PC-9 (cell line): ENCODE data around the gene KATNB1. TPM values are rescaled to one million over a fixed set of nuclear protein-coding genes. Genes with fewer than 3 reads are reported as not detected.

Experiments
- BruUV-seq: library from RNA; stranded (reverse); fragments of 400-500 nt; replicated peaks from 2 replicates; lab custom pipeline; 2021; lab: Mats Ljungman, UMichigan
- CTCF ChIA-PET: fragments of 300-600 bp; sonication (Branson Sonifier 250); formaldehyde crosslinking; loops from one replicate; lab custom pipeline; 2022; ENCODE audit warnings: antibody characterized with exemption; lab: Charles Lee
- POLR2A ChIA-PET: fragments of 300-600 bp; sonication (Branson Sonifier 250); formaldehyde crosslinking; loops from one replicate; lab custom pipeline; 2022; ENCODE audit warnings: antibody characterized with exemption; ENCODE audit not compliant: unreplicated experiment; lab: Charles Lee
- DNase-seq, 2 experiments: peaks; one replicate each; pipeline versions ENCODE4 v3.0.0 to v3.0.0-alpha.2; 2015 to 2022; ENCODE audit warnings: mixed read lengths in 1 of 2
- H2AFZ ChIP-seq: fragments of 200-600 bp; sonication (generic); 2 replicates; pipeline ENCODE4 v1.8.1; 2017; ENCODE audit warnings: antibody characterized with exemption
- H3F3A ChIP-seq: fragments of 200-600 bp; sonication (generic); 2 replicates; pipeline ENCODE4 v1.8.1; 2017; ENCODE audit warnings: antibody characterized with exemption, mild to moderate bottlenecking, low read depth; ENCODE audit not compliant: insufficient read depth
- H3K27ac ChIP-seq: fragments of 200-600 bp; sonication (generic); 2 replicates; pipeline ENCODE4 v1.6.1; 2016; ENCODE audit warnings: mixed run types
- H3K27me3 ChIP-seq: fragments of 200-600 bp; sonication (generic); 2 replicates; pipeline ENCODE4 v1.6.1; 2016; ENCODE audit warnings: low read depth, mixed run types; ENCODE audit not compliant: insufficient read depth
- H3K36me3 ChIP-seq: fragments of 200-600 bp; sonication (generic); 2 replicates; pipeline ENCODE4 v1.6.1; 2016; ENCODE audit warnings: low read depth, mixed run types
- H3K4me1 ChIP-seq: fragments of 200-600 bp; sonication (generic); replicated peaks from 2 replicates; pipeline ENCODE4 v1.6.1; 2016; ENCODE audit warnings: mixed run types; ENCODE audit not compliant: insufficient read depth
- H3K4me2 ChIP-seq: fragments of 200-600 bp; sonication (generic); 2 replicates; pipeline ENCODE4 v1.6.1; 2017; ENCODE audit warnings: mixed run types
- H3K4me3 ChIP-seq: fragments of 200-600 bp; sonication (generic); 2 replicates; pipeline ENCODE4 v1.6.1; 2016; ENCODE audit warnings: mixed run types
- H3K79me2 ChIP-seq: fragments of 200-600 bp; sonication (generic); 2 replicates; pipeline ENCODE4 v1.6.1; 2017; ENCODE audit warnings: low read depth, mixed run types
- H3K9me2 ChIP-seq: fragments of 200-600 bp; sonication (generic); 2 replicates; pipeline ENCODE4 v1.8.1; 2017; ENCODE audit warnings: mild to moderate bottlenecking; ENCODE audit not compliant: insufficient read depth
- H3K9me3 ChIP-seq: fragments of 200-600 bp; sonication (generic); 2 replicates; pipeline ENCODE4 v1.8.1; 2016; ENCODE audit warnings: low read depth; ENCODE audit not compliant: insufficient read depth
- H4K20me1 ChIP-seq: fragments of 200-600 bp; sonication (generic); 2 replicates; pipeline ENCODE4 v1.8.1; 2017; ENCODE audit not compliant: insufficient read depth
- CTCF ChIP-seq: fragments of 200-600 bp; sonication (generic); conservative IDR thresholded peaks from 2 replicates; pipeline ENCODE4 v1.6.1; 2017; ENCODE audit warnings: mixed run types, antibody characterized with exemption, mild to moderate bottlenecking, moderate library complexity
- EZH2 ChIP-seq: fragments of 200-600 bp; sonication (generic); IDR thresholded peaks from 2 replicates; pipeline ENCODE4 v1.8.0; 2017; ENCODE audit warnings: antibody characterized with exemption, low read depth
- intact Hi-C: fragments of 100-400 bp; cut with micrococcal nuclease; formaldehyde crosslinking; loops from one replicate; pipeline ENCODE4 v1.10.0; 2022; ENCODE audit not compliant: unreplicated experiment
- total RNA-seq: library from RNA; stranded (reverse); gene quantifications from 2 replicates; pipeline ENCODE4 v1.2.3, GENCODE V29; 2021

The KATNB1 gene
- total RNA-seq, 1 experiment from 2014 or later = 27.7 TPM

- no peak overlapping the region for H3K27ac ChIP-seq
- peaks cover 1% of the 10 kb centered on the region; the same call in 1 of the 2 replicates for H4K20me1 ChIP-seq
- H3K4me3 ChIP-seq = no peak overlapping the region
- TF ChIP-seq CTCF (no peak), EZH2 (no peak)
- no TSS peak for BruUV-seq
- no peaks in the 10 kb centered on the region; the same call in 1 of the 2 replicates for H3K36me3 ChIP-seq
- ChIA-PET POLR2A (no interaction called here), CTCF (no interaction called here)
- H3K4me1 ChIP-seq = peaks cover 32% of the 10 kb centered on the region
- H3K4me2 ChIP-seq = no peak overlapping the region
- H3F3A ChIP-seq = peaks cover 12% of the 10 kb centered on the region; the same call in 1 of the 2 replicates
- H2AFZ ChIP-seq = no peak overlapping the region
- no peaks in the 10 kb centered on the region for H3K9me3 ChIP-seq
- H3K79me2 ChIP-seq = no peaks in the 10 kb centered on the region
- no peaks in the 10 kb centered on the region for H3K27me3 ChIP-seq
- intact Hi-C loops = no loop called here
- no peaks in the 10 kb centered on the region for H3K9me2 ChIP-seq
- no peak for DNase-seq
Observed at GRCh38 chr16:57761957-57762356, 26.4 kb downstream of the KATNB1 start.

- H3K9me2 ChIP-seq = no peaks in the 10 kb centered on the region
- H3K27me3 ChIP-seq = no peaks in the 10 kb centered on the region
- H3K9me3 ChIP-seq = no peaks in the 10 kb centered on the region
- CTCF ChIA-PET = no interaction called here
- intact Hi-C loops = no loop called here
- POLR2A ChIA-PET = no interaction called here
- no peak overlapping the region for H2AFZ ChIP-seq
- H3K4me1 ChIP-seq = peaks cover 32% of the 10 kb centered on the region
- DNase-seq = no peak
- no peaks in the 10 kb centered on the region for H4K20me1 ChIP-seq
- H3F3A ChIP-seq = peaks cover 12% of the 10 kb centered on the region; the same call in 1 of the 2 replicates
- H3K36me3 ChIP-seq = no peaks in the 10 kb centered on the region; the same call in 1 of the 2 replicates
- H3K27ac ChIP-seq = no peak overlapping the region
- no peak overlapping the region for H3K4me2 ChIP-seq
- no peaks in the 10 kb centered on the region for H3K79me2 ChIP-seq
- no peak for TF ChIP-seq EZH2
- no peak for TF ChIP-seq CTCF
- no TSS peak for BruUV-seq
- no peak overlapping the region for H3K4me3 ChIP-seq
Observed at GRCh38 chr16:57762365-57763040, 26.9 kb downstream of the KATNB1 start.

- Histone ChIP-seq H3K27ac (no peak overlapping the region), H3F3A (peaks cover 12% of the 10 kb centered on the region; the same call in 1 of the 2 replicates), H3K79me2 (no peaks in the 10 kb centered on the region), H3K4me2 (no peak overlapping the region), H3K4me1 (peaks cover 32% of the 10 kb centered on the region), H4K20me1 (no peaks in the 10 kb centered on the region), H2AFZ (no peak overlapping the region), H3K9me2 (no peaks in the 10 kb centered on the region), H3K9me3 (no peaks in the 10 kb centered on the region), H3K36me3 (no peaks in the 10 kb centered on the region; the same call in 1 of the 2 replicates), H3K4me3 (no peak overlapping the region), H3K27me3 (no peaks in the 10 kb centered on the region)
- ChIA-PET POLR2A (no interaction called here), CTCF (interaction anchor here (0.8 kb wide), 1 partner anchor 32 kb away, joined by 3 read pairs; no protein-coding TSS in a partner anchor)
- intact Hi-C loops = loop anchor here (2.0 kb wide), 1 partner anchor 63 kb away; no protein-coding TSS in a partner anchor
- TF ChIP-seq EZH2 (no peak), CTCF (no peak)
- no peak for DNase-seq
- BruUV-seq = no TSS peak
Observed at GRCh38 chr16:57763285-57764005, 27.9 kb downstream of the KATNB1 start.
